ENCODE measurements around the gene SULT2B1. TPM values are rescaled to one million over a fixed set of nuclear protein-coding genes. Genes with fewer than 3 reads are reported as not detected.

SULT2B1 gene
- total RNA-seq, 1 donor from 2014 or later: 0.29 TPM

DNA sequence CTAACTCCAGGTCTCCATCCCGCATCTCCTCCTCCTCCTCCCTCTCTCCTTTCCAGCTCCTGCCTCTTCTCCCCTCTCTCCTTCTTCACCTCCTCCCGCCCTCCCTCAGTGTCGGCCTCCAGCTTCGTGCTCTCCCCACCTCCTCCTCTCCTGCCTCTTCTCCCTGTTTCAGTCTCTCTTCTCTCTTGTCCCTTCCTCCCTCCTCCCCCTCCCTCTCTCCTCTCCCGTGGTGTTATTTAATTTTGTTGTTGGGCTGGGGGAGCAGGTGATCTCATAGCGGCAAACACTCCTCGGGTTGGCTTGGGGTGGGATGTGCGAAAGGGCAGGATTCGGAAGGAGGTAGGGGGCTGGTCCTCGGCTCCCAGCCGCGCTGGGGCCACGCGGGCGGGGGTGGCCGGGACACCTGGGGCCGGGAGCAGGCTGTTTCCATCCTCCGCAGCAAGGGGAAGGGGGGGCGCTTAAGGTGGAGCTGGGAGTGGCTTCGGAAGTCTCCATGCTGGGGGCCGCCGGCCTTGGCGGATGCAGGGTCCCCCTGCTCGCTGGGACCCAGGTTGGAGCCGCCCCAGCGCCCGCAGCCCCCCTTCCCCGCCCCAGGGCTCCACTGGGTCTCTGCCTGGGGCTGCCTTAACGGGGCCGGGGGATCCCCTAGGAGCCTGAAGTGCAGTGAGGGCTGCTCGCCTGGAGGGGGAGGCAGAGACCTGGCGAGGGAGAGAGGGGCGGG is 94.2 kb downstream of the SULT2B1 start, which contains the start of gene CA11:
CA11 (minus strand) TSS at position 187 of the 721 bp plus-strand sequence. CDS start 555 bp downstream, outside the sequence.
- intact Hi-C loops (cut with micrococcal nuclease): loop anchor here (1.0 to 5.0 kb wide), 10 partner anchors 8 to 806 kb away; partner anchors contain the start of genes ALDH16A1 and PIH1D1

GRCh38 chr19:48646722-48647216 is 94.8 kb downstream of the SULT2B1 start:
- intact Hi-C loops (cut with micrococcal nuclease): loop anchor here (1.0 to 5.0 kb wide), 10 partner anchors 8 to 806 kb away; partner anchors contain the start of genes ALDH16A1 and PIH1D1

GRCh38 chr19:48648134-48648533 is 96.2 kb downstream of the SULT2B1 start:
- intact Hi-C loops (cut with micrococcal nuclease): loop anchor here (5.0 kb wide), 2 partner anchors 324 to 804 kb away; partner anchors contain the start of genes ALDH16A1 and PIH1D1

Other genes starting within 250 kb of the SULT2B1 start
- gene EMP3, start 226.6 kb upstream of the SULT2B1 start, total RNA-seq: 449 and 464 TPM in 2 replicates
- gene TMEM143, start 188.2 kb upstream of the SULT2B1 start, total RNA-seq: 13.6 and 14.7 TPM in 2 replicates
- gene SYNGR4, start 187.8 kb upstream of the SULT2B1 start, total RNA-seq: not detected in 2 replicates
- gene KDELR1, start 160.6 kb upstream of the SULT2B1 start, total RNA-seq: 72.6 and 74.0 TPM in 2 replicates
- gene GRIN2D, start 158.5 kb upstream of the SULT2B1 start, total RNA-seq: 0.25 and 0.32 TPM in 2 replicates
- gene GRWD1, start 106.2 kb upstream of the SULT2B1 start, total RNA-seq: 45.8 and 52.1 TPM in 2 replicates
- gene KCNJ14, start 96.6 kb upstream of the SULT2B1 start, total RNA-seq: 1.5 and 1.8 TPM in 2 replicates
- gene CYTH2, start 82.8 kb upstream of the SULT2B1 start, total RNA-seq: 48.1 and 49.0 TPM in 2 replicates
- 4.5 and 5.0 TPM in 2 replicates for gene LMTK3, start 40.3 kb upstream of the SULT2B1 start, total RNA-seq
- not detected in 2 replicates for gene SPACA4, start 54.6 kb downstream of the SULT2B1 start, total RNA-seq
- 2.8 and 3.1 TPM in 2 replicates for gene FAM83E, start 62.9 kb downstream of the SULT2B1 start, total RNA-seq
- gene RPL18, start 67.0 kb downstream of the SULT2B1 start, total RNA-seq: 1,358 and 1,391 TPM in 2 replicates
- gene SPHK2, start 67.3 kb downstream of the SULT2B1 start, total RNA-seq: 32.7 and 41.5 TPM in 2 replicates
- 6.4 and 8.0 TPM in 2 replicates for gene DBP, start 85.2 kb downstream of the SULT2B1 start, total RNA-seq
- gene CA11, start 94.0 kb downstream of the SULT2B1 start, total RNA-seq: 6.6 and 8.8 TPM in 2 replicates
- 0.51 and 0.81 TPM in 2 replicates for gene NTN5, start 120.8 kb downstream of the SULT2B1 start, total RNA-seq
- gene FUT2, start 143.8 kb downstream of the SULT2B1 start, total RNA-seq: not detected in 2 replicates
- gene MAMSTR, start 167.6 kb downstream of the SULT2B1 start, total RNA-seq: 1.4 and 1.6 TPM in 2 replicates
- 0.10 and 0.15 TPM in 2 replicates for gene RASIP1, start 188.4 kb downstream of the SULT2B1 start, total RNA-seq
- not detected in 2 replicates for gene IZUMO1, start 194.7 kb downstream of the SULT2B1 start, total RNA-seq
- 0.29 and 0.54 TPM in 2 replicates for gene FUT1, start 200.5 kb downstream of the SULT2B1 start, total RNA-seq
- not detected in 2 replicates for gene FGF21, start 203.4 kb downstream of the SULT2B1 start, total RNA-seq

Data from T-helper 1 cell treated with Interleukin-12 subunit alpha and Interleukin-12 subunit beta and Interleukin-4 antibody, amounts not matched to agents 30 ng/mL and 1 ng/mL, for 36 hours (primary cell).